Mesodermal cell (in vitro differentiated cells): ENCODE results near the gene MFRP.

ENCODE experiments used
- H3K27ac ChIP-seq: 2 replicates; pipeline ENCODE4 v1.7.0; 2013; ENCODE audit warnings: mild to moderate bottlenecking, low read depth, low read length, moderate library complexity; ENCODE audit not compliant: severe bottlenecking
- H3K36me3 ChIP-seq: 2 replicates; pipeline ENCODE4 v1.7.1; 2013; ENCODE audit warnings: mild to moderate bottlenecking, low read length, moderate library complexity; ENCODE audit not compliant: control insufficient read depth, insufficient read depth
- H3K4me1 ChIP-seq: one replicate; pipeline ENCODE4 v1.7.1; 2013; ENCODE audit warnings: mild to moderate bottlenecking, low read length; ENCODE audit not compliant: insufficient read depth, control insufficient read depth, poor library complexity, severe bottlenecking
- H3K4me3 ChIP-seq: 2 replicates; pipeline ENCODE4 v1.7.0; 2013; ENCODE audit warnings: low read length, control low read depth, mild to moderate bottlenecking; ENCODE audit not compliant: insufficient read depth, poor library complexity, severe bottlenecking; ENCODE audit errors: extremely low read depth
- H3K9me3 ChIP-seq: 2 replicates; pipeline ENCODE4 v1.7.1; 2013; ENCODE audit warnings: mild to moderate bottlenecking, low read length, moderate library complexity; ENCODE audit not compliant: control insufficient read depth
- WGBS, 2 experiments: methylation state at CpG; one replicate each; pipeline ENCODE4 v1.1.5; 2013; ENCODE audit warnings: missing lambda C conversion rate in 2 of 2; ENCODE audit not compliant: insufficient coverage in 2 of 2; 5-methylcytosine and 5-hydroxymethylcytosine counted together

The MFRP gene

GRCh38 chr11:119298726-119299125 lies 47.8 kb downstream of the MFRP start:
- H3K9me3 ChIP-seq: no peaks in the 10 kb centered on the region
- WGBS, 2 experiments: 100% methylated on average over 1 of the region's 2 CpGs; no CpG with 5 or more reads in 1 of the 2 experiments
- H3K4me1 ChIP-seq: no peaks in the 10 kb centered on the region
- no peak overlapping the region for H3K4me3 ChIP-seq
- peaks cover 97% of the 10 kb centered on the region for H3K36me3 ChIP-seq
- no peak overlapping the region for H3K27ac ChIP-seq

- no peaks in the 10 kb centered on the region for H3K4me1 ChIP-seq
- WGBS, 2 experiments: 93 to 100% methylated on average over 1 to 3 of the region's 3 CpGs
- no peak overlapping the region for H3K27ac ChIP-seq
- no peak overlapping the region for H3K4me3 ChIP-seq
- no peaks in the 10 kb centered on the region for H3K9me3 ChIP-seq
- H3K36me3 ChIP-seq: peaks cover 95% of the 10 kb centered on the region
Measured at GRCh38 chr11:119297938-119298337, 48.6 kb downstream of the MFRP start.

- Histone ChIP-seq H3K9me3 (no peaks in the 10 kb centered on the region), H3K4me3 (no peak overlapping the region), H3K36me3 (peaks cover 92% of the 10 kb centered on the region), H3K4me1 (no peaks in the 10 kb centered on the region), H3K27ac (no peak overlapping the region)
- no CpG with 5 or more reads among the region's 3 CpGs for WGBS, 2 experiments
Measured at GRCh38 chr11:119295178-119295577, 51.3 kb downstream of the MFRP start.

- no peaks in the 10 kb centered on the region for H3K9me3 ChIP-seq
- WGBS, 2 experiments: 86 to 100% methylated on average over 2 to 3 of the region's 3 CpGs
- no peak overlapping the region for H3K4me3 ChIP-seq
- H3K36me3 ChIP-seq: peaks cover 88% of the 10 kb centered on the region
- no peak overlapping the region for H3K27ac ChIP-seq
- H3K4me1 ChIP-seq: no peaks in the 10 kb centered on the region
Measured at GRCh38 chr11:119293461-119293860, 53.0 kb downstream of the MFRP start.

GRCh38 chr11:119290894-119291497 lies 55.5 kb downstream of the MFRP start:
- peaks cover 87% of the 10 kb centered on the region for H3K36me3 ChIP-seq
- WGBS, 2 experiments: 93 to 95% methylated on average over 6 to 9 of the region's 10 CpGs

More at GRCh38 chr11:119290894-119291497, 55.5 kb downstream of the MFRP start:
- H3K4me1 ChIP-seq: no peaks in the 10 kb centered on the region
- no peak overlapping the region for H3K4me3 ChIP-seq
- H3K9me3 ChIP-seq: no peaks in the 10 kb centered on the region
- H3K27ac ChIP-seq: no peak overlapping the region
